ENCODE results near the gene C5orf15. TPM values are rescaled to one million over a fixed set of nuclear protein-coding genes. Genes with fewer than 3 reads are reported as not detected.
"Not testable (repeated sequence)": the region's sequence is repeated elsewhere in the genome, so short reads cannot be mapped to it uniquely, and the experiment has no call there.

Gene C5orf15
- total RNA-seq, 1 experiment from 2014 or later: 45.2 TPM

DNA sequence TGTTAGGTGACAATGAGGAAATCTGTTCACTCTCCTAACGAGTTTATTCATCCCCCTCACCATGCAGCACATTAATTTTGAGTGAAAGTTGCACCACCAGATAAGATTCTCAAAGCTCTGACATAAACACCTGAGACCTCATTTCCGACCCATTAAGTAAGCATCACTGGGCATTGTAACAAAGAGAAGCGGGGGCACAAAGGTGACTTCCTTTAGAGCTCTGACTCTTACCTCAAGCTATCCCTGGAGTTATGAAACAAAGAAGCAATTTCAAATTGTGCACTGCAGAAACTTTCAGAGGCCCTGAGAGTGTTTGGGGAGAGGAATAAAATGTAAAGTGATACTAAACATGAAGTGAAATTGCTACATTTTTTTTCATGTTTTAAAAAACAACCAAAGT lies 29.5 kb downstream of the C5orf15 start:
- no TSS peak for BruUV-seq (replicated peaks)
- ChIA-PET POLR2A (ENCODE audit: unreplicated experiment) (no interaction called here), CTCF (no interaction called here)
- no peaks in the 10 kb centered on the region for H3K36me3 ChIP-seq (ENCODE audit: low read depth, low read length)
- no peak overlapping the region for H3K4me2 ChIP-seq (ENCODE audit: low read length)
- no peaks in the 10 kb centered on the region for H3K27me3 ChIP-seq (ENCODE audit: low read length)
- DNase-seq (no peak), ATAC-seq (no peak)
- intact Hi-C loops (cut with micrococcal nuclease): no loop called here
- H3K27ac ChIP-seq (ENCODE audit: low read length): no peak overlapping the region
- no peak overlapping the region for H2AFZ ChIP-seq (ENCODE audit: low read length)
- no peaks in the 10 kb centered on the region for H3K9me2 ChIP-seq (replicated peaks; ENCODE audit: low read length)
- TF ChIP-seq EZH2phosphoT487 (IDR thresholded peaks at IDR 0.05; ENCODE audit: borderline replicate concordance, low read length) (no peak), EZH2 (IDR thresholded peaks at IDR 0.05; ENCODE audit: low read length, unreplicated experiment) (no peak)
- TF ChIP-seq, protein P1, sequence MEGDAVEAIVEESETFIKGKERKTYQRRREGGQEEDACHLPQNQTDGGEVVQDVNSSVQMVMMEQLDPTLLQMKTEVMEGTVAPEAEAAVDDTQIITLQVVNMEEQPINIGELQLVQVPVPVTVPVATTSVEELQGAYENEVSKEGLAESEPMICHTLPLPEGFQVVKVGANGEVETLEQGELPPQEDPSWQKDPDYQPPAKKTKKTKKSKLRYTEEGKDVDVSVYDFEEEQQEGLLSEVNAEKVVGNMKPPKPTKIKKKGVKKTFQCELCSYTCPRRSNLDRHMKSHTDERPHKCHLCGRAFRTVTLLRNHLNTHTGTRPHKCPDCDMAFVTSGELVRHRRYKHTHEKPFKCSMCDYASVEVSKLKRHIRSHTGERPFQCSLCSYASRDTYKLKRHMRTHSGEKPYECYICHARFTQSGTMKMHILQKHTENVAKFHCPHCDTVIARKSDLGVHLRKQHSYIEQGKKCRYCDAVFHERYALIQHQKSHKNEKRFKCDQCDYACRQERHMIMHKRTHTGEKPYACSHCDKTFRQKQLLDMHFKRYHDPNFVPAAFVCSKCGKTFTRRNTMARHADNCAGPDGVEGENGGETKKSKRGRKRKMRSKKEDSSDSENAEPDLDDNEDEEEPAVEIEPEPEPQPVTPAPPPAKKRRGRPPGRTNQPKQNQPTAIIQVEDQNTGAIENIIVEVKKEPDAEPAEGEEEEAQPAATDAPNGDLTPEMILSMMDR (conservative IDR thresholded peaks at IDR 0.05; ENCODE audit: low read depth, low read length): no peak
- H3K79me2 ChIP-seq (ENCODE audit: low read length): no peaks in the 10 kb centered on the region
- no peaks in the 10 kb centered on the region for H3K9me3 ChIP-seq (ENCODE audit: low read length)
- H3F3A ChIP-seq (ENCODE audit: low read length, unreplicated experiment): no peaks in the 10 kb centered on the region
- H3K9ac ChIP-seq (ENCODE audit: low read length): no peak overlapping the region
- H3K4me3 ChIP-seq (ENCODE audit: low read length): no peak overlapping the region
- H3K4me1 ChIP-seq (ENCODE audit: insufficient read depth, low read length): peaks cover 10% of the 10 kb centered on the region
- no peaks in the 10 kb centered on the region for H4K20me1 ChIP-seq (ENCODE audit: low read length)

DNA sequence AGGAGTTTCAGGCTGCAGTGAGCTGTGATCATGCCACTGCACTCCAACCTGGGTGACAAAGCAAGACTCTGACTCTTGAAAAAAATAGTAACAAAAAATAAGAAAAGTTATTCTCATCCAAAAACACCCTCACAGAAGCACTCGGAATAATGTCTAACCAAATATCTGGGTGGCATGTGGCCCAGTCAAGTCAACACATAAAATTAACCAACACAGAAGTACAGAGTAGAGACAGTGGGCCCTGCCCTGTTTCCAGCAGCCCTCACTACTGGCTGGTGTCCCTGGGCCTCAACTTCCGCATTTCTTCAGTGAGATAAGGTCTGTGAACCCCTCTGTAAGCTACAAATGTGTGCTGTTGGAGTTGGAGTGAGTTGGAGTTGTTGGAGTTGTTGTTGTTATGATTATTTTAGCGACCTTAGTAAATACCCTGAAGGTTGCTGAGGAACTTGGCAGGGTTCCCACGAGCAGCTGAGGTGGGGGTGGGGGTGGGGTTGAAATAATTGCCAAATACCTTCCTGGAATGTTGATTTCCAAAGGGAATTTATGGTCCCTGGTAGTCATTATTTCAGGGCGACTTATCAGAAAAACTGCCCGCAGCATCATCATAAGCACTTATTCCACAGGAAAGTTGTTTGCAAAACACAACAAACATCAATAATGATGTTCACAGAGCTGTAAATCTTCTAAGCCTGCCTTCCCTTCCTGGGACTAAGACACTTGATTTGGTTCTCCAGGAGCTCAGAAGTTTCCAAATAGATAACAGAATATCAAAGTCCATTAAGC lies 30.2 kb downstream of the C5orf15 start:
- Histone ChIP-seq H3K9ac (ENCODE audit: low read length) (no peak overlapping the region), H3K9me3 (ENCODE audit: low read length) (no peaks in the 10 kb centered on the region), H3K4me3 (ENCODE audit: low read length) (no peak overlapping the region), H3K9me2 (replicated peaks; ENCODE audit: low read length) (no peaks in the 10 kb centered on the region), H3K79me2 (ENCODE audit: low read length) (no peaks in the 10 kb centered on the region), H3K4me2 (ENCODE audit: low read length) (no peak overlapping the region), H2AFZ (ENCODE audit: low read length) (no peak overlapping the region), H4K20me1 (ENCODE audit: low read length) (no peaks in the 10 kb centered on the region), H3K4me1 (ENCODE audit: insufficient read depth, low read length) (peaks cover 6% of the 10 kb centered on the region), H3K36me3 (ENCODE audit: low read depth, low read length) (no peaks in the 10 kb centered on the region), H3K27ac (ENCODE audit: low read length) (no peak overlapping the region), H3F3A (ENCODE audit: low read length, unreplicated experiment) (no peaks in the 10 kb centered on the region), H3K27me3 (ENCODE audit: low read length) (no peaks in the 10 kb centered on the region)
- ChIA-PET CTCF (no interaction called here), POLR2A (ENCODE audit: unreplicated experiment) (no interaction called here)
- intact Hi-C loops (cut with micrococcal nuclease): no loop called here
- ATAC-seq (no peak), DNase-seq (no peak)
- no TSS peak for BruUV-seq (replicated peaks)
- TF ChIP-seq EZH2 (IDR thresholded peaks at IDR 0.05; ENCODE audit: low read length, unreplicated experiment) (no peak), EZH2phosphoT487 (IDR thresholded peaks at IDR 0.05; ENCODE audit: borderline replicate concordance, low read length) (no peak)
- TF ChIP-seq, protein P1 (conservative IDR thresholded peaks at IDR 0.05; ENCODE audit: low read depth, low read length): no peak

DNA sequence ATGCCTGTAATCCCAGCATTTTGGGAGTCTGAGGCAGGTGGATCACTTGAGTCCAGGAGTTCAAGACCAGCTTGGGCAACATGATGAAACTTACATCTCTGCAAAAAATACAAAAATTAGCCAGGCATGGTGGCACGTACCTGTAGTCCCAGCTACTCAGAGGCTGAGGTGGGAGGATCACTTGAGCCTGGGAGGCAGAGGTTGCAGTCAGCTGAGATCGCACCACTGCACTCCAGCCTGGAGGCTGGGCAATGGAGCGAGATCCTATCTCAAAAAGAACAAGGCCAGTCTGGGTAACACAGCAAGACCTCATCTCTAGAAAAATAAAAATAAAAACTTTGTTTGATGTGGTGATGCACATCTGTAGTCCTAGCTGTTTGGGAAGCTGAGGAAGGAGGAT lies 30.8 kb downstream of the C5orf15 start:
- intact Hi-C loops (cut with micrococcal nuclease); H2AFZ ChIP-seq (ENCODE audit: low read length); H3K79me2 ChIP-seq (ENCODE audit: low read length); ATAC-seq; H3K27ac ChIP-seq (ENCODE audit: low read length); H3K36me3 ChIP-seq (ENCODE audit: low read depth, low read length); POLR2A ChIA-PET (ENCODE audit: unreplicated experiment); CTCF ChIA-PET; H3K9me2 ChIP-seq (replicated peaks; ENCODE audit: low read length); H3F3A ChIP-seq (ENCODE audit: low read length, unreplicated experiment); H3K4me1 ChIP-seq (ENCODE audit: insufficient read depth, low read length); H3K9ac ChIP-seq (ENCODE audit: low read length); H4K20me1 ChIP-seq (ENCODE audit: low read length); H3K9me3 ChIP-seq (ENCODE audit: low read length); H3K4me2 ChIP-seq (ENCODE audit: low read length); H3K27me3 ChIP-seq (ENCODE audit: low read length); BruUV-seq (replicated peaks); H3K4me3 ChIP-seq (ENCODE audit: low read length); DNase-seq: not testable (repeated sequence)
